GM12878 (cell line): ENCODE measurements around the gene SMAD2. TPM values are rescaled to one million over a fixed set of nuclear protein-coding genes. Genes with fewer than 3 reads are reported as not detected.

ENCODE experiments used
- BCLAF1 ChIP-seq: fragments of 450-650 bp; IDR thresholded peaks from 2 replicates; pipeline ENCODE4 v1.6.1; 2017; ENCODE audit warnings: antibody characterized with exemption, mild to moderate bottlenecking, moderate library complexity
- EGR1 ChIP-seq, 2 experiments: IDR thresholded peaks; 1 replicate in 1 of 2; 2 replicates in 1 of 2; pipeline ENCODE4 v1.6.1; 2011 to 2012; ENCODE audit warnings: low read depth in 2 of 2, low read length in 2 of 2, borderline replicate concordance in 1 of 2, mild to moderate bottlenecking in 1 of 2, moderate library complexity in 1 of 2
- ELK1 ChIP-seq: IDR thresholded peaks from 2 replicates; pipeline ENCODE4 v1.6.1; 2012; ENCODE audit warnings: low read depth, low read length, improper control_type of control experiment
- ESRRA ChIP-seq: IDR thresholded peaks from 2 replicates; pipeline ENCODE4 v1.6.1; 2012; ENCODE audit warnings: mild to moderate bottlenecking, low read length, improper control_type of control experiment
- IKZF1 ChIP-seq: fragments of 450-650 bp; conservative IDR thresholded peaks from 2 replicates; pipeline ENCODE4 v1.6.1; 2017; ENCODE audit warnings: antibody characterized with exemption, mild to moderate bottlenecking
- RB1 ChIP-seq: fragments of 450-650 bp; formaldehyde crosslinking; IDR thresholded peaks from 2 replicates; pipeline ENCODE4 v1.6.1; 2017; ENCODE audit warnings: mild to moderate bottlenecking, borderline replicate concordance
- REST ChIP-seq: IDR thresholded peaks from 2 replicates; pipeline ENCODE4 v1.6.1; 2012; ENCODE audit warnings: mild to moderate bottlenecking, low read depth, low read length
- YBX1 ChIP-seq: fragments of 450-650 bp; IDR thresholded peaks from 2 replicates; pipeline ENCODE4 v1.6.1; 2016; ENCODE audit warnings: antibody characterized with exemption
- ZZZ3 ChIP-seq: IDR thresholded peaks from 2 replicates; pipeline ENCODE4 v1.6.1; 2011; ENCODE audit warnings: low read depth; ENCODE audit not compliant: control insufficient read depth, insufficient read length
- polyA plus RNA-seq, 11 experiments: library from polyadenylated mRNA; depleted of rRNA in 4 of 11; unstranded in 6 of 11; stranded (reverse) in 5 of 11; fragments of >200 nt; fragmentation: Nextera tagmentation in 4 of 11; fragmentation: Illumina TruSeq in 1 of 11; extraction: Ambion mirVana in 4 of 11; extraction: Trizol in 1 of 11; gene quantifications; 1 replicate in 1 of 11; 2 replicates in 10 of 11; pipeline versions ENCODE4 v1.2.1 to v1.2.3, GENCODE V29; 2011 to 2016; ENCODE audit warnings: inconsistent platforms in 2 of 11, missing spikeins in 2 of 11, low read depth in 1 of 11
- total RNA-seq, 4 experiments: library from RNA; depleted of rRNA in 3 of 4; stranded (reverse); fragments of >200 nt in 3 of 4; fragmentation: Illumina TruSeq in 1 of 4; extraction: Trizol in 1 of 4; gene quantifications; 2 replicates each; pipeline versions ENCODE4 v1.2.1 to v1.2.3, GENCODE V29; 2013 to 2021

Gene SMAD2
- total and polyA plus RNA-seq, 10 of the 15 experiments (the other 5 are each of a cell fraction or from before 2014, with no cell fraction given): 28.8 to 111 (median 65.8) TPM

- no peak for TF ChIP-seq REST
- no peak for TF ChIP-seq RB1
- TF ChIP-seq ELK1: no peak
- TF ChIP-seq YBX1: no peak
- TF ChIP-seq BCLAF1: no peak
- TF ChIP-seq ZZZ3: no peak
- TF ChIP-seq ESRRA: no peak
- no peak for TF ChIP-seq EGR1 (IDR thresholded peaks at IDR 0.05; ENCODE audit: borderline replicate concordance in 1 of 2, low read depth in 2 of 2, low read length in 2 of 2)
- TF ChIP-seq IKZF1: no peak
These were observed 48.1 kb upstream of the SMAD2 start (continued) for GRCh38 chr18:47978603-47979002.
